Bronchial epithelial cell (primary cell): ENCODE data around the gene ACTL6B. TPM values are rescaled to one million over a fixed set of nuclear protein-coding genes. Genes with fewer than 3 reads are reported as not detected.

Experiments used
- DNase-seq: peaks from one replicate; pipeline ENCODE4 v3.0.0-alpha.2; 2010; ENCODE audit warnings: low read depth
- FAIRE-seq: peaks from 2 replicates; lab custom pipeline; 2011; peaks lifted over from hg19 to GRCh38; lab: Jason Lieb, UNC
- H3K27me3 ChIP-seq: 2 replicates; pipeline ENCODE4 v1.5.1; 2011; ENCODE audit warnings: low read length; ENCODE audit not compliant: control insufficient read depth, insufficient read depth
- H3K36me3 ChIP-seq: 2 replicates; pipeline ENCODE4 v1.5.1; 2011; ENCODE audit warnings: low read length; ENCODE audit not compliant: control insufficient read depth, insufficient read depth
- H3K4me3 ChIP-seq: 2 replicates; pipeline ENCODE4 v1.5.1; 2011; ENCODE audit warnings: mild to moderate bottlenecking, low read depth, low read length, control low read depth
- total RNA-seq: library from RNA; depleted of rRNA; stranded (reverse); fragments of >200 nt; gene quantifications from 2 replicates; pipeline ENCODE4 v1.2.1, GENCODE V29; 2014
- TF ChIP-seq, protein P1 (sequence below): IDR thresholded peaks from 2 replicates; pipeline ENCODE4 v1.5.1; 2011; ENCODE audit warnings: mild to moderate bottlenecking, moderate library complexity, low read length, control low read depth, inconsistent platforms; ENCODE audit not compliant: insufficient read depth, severe bottlenecking

The ACTL6B gene
- total RNA-seq, 1 donor from 2014 or later, result not detected

DNA sequence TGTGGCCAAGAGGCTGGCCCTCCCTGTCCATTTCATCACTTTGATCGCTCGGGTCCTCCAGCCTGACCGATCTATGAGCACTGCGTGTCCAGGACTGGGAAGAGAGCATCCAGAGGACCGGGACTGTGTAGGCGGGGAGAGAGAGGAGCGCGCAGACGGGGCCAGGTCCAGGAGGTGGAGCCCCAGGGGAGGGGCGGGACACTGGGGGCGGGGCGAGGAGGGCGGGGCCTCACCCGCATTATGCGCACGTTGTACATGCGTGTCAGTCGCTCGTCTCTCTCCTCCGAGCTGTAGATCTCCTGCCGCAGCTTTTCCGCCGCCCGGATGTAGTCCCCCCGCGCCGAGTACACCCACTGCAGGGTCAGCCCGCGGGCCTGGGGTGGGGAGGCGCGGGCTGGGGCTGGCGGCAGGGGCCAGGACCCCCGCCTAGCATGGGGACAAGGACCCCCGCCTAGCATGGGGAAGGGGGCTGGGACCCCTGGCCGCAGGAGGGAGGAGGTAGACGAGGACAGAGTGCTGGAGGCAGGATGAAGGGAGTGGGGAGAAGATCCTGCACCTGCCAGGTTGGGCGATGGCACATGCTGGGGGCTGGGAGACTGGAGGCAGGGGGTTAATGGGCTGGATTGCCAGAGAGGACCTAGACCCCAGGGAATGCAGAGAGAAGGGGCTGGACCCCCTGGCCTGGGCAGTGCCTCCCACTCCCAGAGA lies 29.6 kb downstream of the ACTL6B start:
- Histone ChIP-seq H3K4me3 (peak overlapping the region; percentile 21), H3K27me3 (no peaks in the 10 kb centered on the region), H3K36me3 (no peaks in the 10 kb centered on the region)
- no peak for FAIRE-seq
- TF ChIP-seq, protein P1, sequence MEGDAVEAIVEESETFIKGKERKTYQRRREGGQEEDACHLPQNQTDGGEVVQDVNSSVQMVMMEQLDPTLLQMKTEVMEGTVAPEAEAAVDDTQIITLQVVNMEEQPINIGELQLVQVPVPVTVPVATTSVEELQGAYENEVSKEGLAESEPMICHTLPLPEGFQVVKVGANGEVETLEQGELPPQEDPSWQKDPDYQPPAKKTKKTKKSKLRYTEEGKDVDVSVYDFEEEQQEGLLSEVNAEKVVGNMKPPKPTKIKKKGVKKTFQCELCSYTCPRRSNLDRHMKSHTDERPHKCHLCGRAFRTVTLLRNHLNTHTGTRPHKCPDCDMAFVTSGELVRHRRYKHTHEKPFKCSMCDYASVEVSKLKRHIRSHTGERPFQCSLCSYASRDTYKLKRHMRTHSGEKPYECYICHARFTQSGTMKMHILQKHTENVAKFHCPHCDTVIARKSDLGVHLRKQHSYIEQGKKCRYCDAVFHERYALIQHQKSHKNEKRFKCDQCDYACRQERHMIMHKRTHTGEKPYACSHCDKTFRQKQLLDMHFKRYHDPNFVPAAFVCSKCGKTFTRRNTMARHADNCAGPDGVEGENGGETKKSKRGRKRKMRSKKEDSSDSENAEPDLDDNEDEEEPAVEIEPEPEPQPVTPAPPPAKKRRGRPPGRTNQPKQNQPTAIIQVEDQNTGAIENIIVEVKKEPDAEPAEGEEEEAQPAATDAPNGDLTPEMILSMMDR, result no peak
- peak; percentile 67 for DNase-seq

DNA sequence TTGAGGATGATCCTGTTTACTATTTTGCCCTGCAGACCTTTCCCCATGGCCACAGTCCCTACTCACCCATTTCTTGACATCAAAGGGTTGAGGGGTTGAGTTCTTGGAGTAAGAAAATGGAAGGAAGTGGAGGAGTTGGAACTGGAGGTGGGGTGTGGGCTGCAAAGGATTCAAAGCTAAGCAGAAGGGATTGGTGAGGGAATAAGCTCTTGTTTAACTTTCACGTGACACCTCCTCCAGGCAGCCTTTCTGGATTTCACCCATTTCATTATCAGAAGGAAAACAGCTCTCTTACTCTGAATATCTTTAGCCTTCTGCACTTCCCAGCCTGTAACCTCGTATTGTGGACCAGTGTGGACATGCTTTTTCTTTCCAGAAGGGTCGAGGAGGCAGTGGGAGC lies 30.2 kb downstream of the ACTL6B start:
- no peak for FAIRE-seq
- DNase-seq, result no peak
- Histone ChIP-seq H3K27me3 (no peaks in the 10 kb centered on the region), H3K36me3 (no peaks in the 10 kb centered on the region), H3K4me3 (no peak overlapping the region)
- TF ChIP-seq, protein P1, result no peak

DNA sequence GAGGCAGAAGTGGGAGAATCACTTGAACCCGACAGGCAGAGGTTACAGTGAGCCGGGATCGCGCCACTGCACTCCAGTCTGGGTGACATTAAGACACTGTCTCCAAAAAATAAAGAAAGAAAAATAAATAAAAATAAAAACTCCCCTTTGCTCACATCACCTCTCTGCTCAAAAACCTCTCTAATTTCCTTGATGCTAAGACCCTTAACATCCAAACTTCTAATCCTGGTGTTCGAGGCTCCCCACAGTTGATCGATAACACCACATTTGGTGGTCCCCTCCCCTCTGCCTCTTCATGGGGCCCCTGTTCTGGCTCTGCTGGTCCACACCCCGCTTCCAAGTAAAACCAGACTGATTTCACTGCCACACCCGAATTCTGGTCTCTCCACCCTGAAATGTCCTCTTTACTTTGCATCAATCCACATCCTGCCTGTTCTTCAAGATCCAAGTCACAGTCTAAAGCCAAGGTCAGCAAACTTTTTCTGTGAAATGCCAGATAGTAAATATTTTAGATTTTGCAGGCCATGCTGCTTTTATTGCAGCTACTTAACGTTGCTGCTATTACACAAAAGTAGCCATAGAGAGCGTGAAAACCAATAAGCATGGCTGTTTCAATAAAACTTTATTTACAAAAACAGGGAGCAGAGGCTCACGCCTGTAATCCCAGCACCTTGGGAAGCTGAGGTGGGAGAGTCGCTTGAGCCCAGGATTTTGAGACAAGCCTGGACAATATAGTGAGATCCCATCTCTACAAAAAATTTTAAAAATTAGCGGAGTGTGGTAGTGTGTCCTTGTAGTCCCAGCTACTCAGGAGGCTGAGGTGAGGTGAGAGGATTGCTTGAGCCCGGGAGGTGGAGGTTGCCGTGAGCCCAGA lies 32.1 kb downstream of the ACTL6B start:
- FAIRE-seq (no peak), DNase-seq (no peak)
- Histone ChIP-seq H3K4me3 (no peak overlapping the region), H3K27me3 (no peaks in the 10 kb centered on the region), H3K36me3 (no peaks in the 10 kb centered on the region)
- TF ChIP-seq, protein P1, result no peak

DNA sequence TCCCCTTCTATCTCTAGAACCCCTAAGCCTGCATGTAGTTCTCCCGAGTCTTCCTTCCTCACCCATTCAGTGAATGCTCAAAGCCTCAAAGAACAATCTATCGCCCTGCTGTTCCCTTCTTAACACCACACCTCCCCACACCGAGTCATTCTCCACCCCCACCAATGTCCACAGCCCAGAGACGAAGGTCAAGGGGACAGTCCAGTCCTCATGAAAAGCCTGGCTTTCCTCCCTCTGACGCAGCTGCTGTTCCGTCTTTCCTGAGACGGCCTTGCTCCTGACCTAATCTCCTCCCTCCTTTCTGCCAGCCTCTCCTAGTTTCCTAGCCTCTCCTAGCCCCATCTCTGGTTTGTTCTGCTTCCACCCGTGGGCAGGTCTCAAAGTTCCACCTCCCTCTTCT lies 34.7 kb downstream of the ACTL6B start:
- FAIRE-seq (peak; percentile 18), DNase-seq (no peak)
- Histone ChIP-seq H3K36me3 (no peaks in the 10 kb centered on the region), H3K27me3 (no peaks in the 10 kb centered on the region), H3K4me3 (no peak overlapping the region)
- TF ChIP-seq, protein P1, result no peak

DNA sequence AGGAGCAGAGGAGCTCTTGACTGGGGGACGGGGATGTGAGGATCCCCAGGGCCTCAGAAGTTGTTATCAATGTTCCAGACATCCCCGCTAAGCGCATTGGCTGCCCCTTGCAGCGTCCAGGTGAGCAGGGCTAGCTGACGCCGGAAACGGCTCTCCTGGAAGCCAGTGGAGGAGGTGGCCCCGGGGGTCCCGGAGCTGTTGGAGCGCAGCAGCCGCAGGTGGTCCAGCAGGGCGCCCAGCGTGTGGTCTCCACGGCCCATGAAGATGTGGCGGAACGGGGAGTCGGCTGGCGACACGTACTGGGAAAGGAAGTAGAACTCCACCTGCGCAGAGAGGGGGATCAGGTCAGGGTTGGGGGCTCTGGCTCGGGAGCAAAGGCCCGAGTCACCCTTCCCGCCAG lies 35.4 kb downstream of the ACTL6B start:
- no peaks in the 10 kb centered on the region for H3K27me3 ChIP-seq
- no peak for DNase-seq
- FAIRE-seq, result no peak
- no peaks in the 10 kb centered on the region for H3K36me3 ChIP-seq
- no peak overlapping the region for H3K4me3 ChIP-seq
- TF ChIP-seq, protein P1, result no peak
